GM18858 (cell line): Measurements from ENCODE around the gene PDE3B.
A peak's percentile ranks its signal among the peaks of the same experiment; 100 is the strongest.
"Not testable (repeated sequence)": the region's sequence is repeated elsewhere in the genome, so short reads cannot be mapped to it uniquely, and the experiment has no call there.

Experiments used
- ATAC-seq: cut with Tn5 transposase; IDR thresholded peaks from one replicate; pipeline ENCODE4 v1.9.1; 2021; ENCODE audit not compliant: unreplicated experiment

Gene PDE3B

DNA sequence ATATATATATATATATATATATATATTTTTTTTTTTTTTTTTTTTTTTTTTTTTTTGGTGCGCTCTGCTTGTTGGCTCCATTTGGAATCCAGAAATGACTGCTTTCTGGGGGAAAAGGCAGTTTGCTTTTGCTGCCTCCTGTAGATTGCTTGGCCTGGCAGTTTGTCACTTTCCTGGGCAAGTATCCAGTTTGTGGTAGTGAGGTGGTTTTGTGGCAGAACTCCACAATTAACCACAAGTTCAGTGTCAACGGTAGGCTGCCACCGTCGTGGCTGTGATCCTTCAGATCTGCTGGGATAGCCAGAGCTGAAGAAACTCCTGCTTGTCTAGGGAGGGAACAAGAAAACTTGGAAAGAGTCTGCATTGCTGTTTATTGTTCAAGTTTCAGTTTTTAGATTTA is 5.0 kb upstream of the PDE3B start:
- no peak for ATAC-seq

DNA sequence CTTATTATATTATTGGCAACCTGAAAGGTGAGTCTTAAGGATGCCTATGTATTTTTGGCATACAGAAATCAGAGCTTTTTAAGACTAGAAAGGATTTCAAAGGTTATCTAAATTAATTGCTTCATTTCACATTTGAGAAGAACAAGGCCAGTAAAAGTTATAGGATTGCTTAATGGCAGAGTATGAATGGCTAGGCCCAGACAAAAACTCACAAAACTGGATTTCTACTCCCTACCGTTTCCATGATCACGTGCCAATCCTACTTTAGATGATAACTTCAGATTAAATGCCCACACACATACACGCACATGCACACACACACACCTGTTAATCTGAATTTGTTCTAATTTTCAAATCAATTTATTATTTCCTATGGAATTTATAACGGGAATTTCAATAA is 1.8 kb upstream of the PDE3B start:
- ATAC-seq, result no peak

DNA sequence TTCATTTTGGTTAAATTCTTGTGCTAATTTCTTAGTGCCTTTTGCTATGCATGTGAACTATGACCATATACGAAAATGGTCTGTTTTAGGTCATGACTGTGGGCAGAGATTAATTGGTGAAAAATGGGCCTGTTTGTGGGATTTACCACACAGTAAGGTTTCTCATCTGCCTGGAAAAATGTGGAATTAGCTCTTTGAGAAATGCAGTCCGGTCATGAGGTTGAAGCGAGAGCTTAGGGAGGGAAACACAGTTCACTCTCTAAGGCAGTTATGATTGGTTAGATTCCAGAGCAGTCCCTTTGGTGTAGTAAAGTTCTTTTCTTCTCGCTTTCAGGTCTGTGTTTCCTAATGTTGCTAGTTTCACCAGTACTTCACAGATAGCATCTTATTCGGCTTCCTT is 1.2 kb upstream of the PDE3B start:
- ATAC-seq, result no peak

DNA sequence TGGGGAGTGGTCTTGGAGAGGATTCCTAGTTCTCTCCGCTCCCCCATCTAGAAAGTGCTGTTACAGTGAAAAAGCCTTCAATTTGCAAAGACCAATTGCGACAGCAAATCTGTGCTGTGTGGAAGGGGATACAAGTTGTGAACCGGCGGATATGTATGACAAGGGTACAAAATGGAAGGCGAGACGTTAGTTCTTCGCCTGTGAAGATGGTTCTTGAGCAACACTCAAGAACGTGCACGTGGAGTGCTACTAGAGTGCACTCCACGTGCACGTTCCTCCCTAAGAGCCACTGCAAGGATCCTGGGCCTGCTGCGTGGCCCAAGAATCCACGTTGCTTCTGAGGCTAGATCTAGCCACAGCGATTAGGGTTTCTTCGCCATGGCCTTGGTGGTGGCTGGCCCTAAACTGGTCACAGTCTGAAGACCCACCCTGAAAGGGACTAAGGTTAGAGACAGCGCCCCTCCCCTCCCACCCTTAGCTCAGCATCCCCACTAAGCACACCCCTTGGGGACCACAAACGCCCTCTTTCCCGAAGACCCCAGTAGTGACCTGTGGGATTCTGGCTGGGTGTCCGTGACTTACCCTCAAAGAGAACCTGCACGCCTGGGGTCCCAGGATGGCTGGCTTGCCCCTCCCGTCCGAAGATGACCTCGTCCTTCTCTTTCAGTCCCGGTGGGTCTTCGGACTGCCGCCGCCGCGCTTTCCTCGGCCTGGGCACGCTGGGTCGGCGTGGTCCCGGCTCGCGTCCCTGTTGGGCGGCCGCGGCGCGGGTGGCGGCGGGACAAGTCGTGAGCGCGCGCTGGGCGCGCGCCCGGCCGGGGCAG is 519 bp upstream of the PDE3B start:
- ATAC-seq, result no peak

DNA sequence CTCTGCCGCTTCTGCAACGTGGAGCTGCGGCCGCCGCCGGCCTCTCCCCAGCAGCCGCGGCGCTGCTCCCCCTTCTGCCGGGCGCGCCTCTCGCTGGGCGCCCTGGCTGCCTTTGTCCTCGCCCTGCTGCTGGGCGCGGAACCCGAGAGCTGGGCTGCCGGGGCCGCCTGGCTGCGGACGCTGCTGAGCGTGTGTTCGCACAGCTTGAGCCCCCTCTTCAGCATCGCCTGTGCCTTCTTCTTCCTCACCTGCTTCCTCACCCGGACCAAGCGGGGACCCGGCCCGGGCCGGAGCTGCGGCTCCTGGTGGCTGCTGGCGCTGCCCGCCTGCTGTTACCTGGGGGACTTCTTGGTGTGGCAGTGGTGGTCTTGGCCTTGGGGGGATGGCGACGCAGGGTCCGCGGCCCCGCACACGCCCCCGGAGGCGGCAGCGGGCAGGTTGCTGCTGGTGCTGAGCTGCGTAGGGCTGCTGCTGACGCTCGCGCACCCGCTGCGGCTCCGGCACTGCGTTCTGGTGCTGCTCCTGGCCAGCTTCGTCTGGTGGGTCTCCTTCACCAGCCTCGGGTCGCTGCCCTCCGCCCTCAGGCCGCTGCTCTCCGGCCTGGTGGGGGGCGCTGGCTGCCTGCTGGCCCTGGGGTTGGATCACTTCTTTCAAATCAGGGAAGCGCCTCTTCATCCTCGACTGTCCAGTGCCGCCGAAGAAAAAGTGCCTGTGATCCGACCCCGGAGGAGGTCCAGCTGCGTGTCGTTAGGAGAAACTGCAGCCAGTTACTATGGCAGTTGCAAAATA is 816 bp downstream of the PDE3B start:
- ATAC-seq, result peak; percentile 38

DNA sequence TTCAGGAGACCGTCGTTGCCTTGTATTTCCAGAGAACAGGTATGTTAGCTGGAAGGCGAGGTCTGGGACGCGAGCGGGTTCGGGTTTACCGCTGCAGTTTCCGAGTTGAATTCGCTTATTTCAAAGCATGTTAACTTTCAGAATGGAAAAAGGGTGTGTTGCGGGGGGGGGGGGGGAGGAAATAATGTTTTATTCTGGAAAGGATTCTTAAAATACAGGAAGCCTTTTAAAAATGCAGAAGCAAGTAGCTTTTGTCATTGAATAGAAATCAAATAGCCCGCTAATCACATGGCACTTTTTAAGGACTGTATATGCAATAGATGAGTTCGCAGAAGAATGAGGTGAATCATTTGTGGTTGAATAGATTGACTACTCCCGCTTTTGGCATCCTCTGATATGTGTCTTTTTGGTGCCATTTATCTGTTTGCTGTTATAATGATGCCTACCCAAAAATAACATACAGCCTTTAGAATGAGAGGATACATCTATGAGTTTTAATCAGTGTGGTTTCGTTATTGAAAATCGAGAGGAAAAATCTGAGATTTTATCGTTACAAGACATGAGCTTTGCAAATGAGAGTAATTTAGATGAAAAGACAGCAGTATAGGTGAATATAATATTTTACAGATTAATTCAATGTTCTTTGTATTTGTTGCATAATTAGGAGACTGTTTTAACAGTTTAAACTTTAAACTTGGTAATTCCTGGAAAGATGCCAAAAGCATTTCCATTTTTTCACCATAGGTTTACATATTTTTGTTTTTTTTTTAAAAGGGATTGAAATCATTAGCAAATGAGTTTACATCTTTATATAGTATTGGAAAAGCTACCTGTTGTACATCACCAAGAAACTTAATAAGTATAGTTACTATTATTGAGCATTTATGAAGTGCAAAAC is 1.7 kb downstream of the PDE3B start:
- ATAC-seq, result no peak

DNA sequence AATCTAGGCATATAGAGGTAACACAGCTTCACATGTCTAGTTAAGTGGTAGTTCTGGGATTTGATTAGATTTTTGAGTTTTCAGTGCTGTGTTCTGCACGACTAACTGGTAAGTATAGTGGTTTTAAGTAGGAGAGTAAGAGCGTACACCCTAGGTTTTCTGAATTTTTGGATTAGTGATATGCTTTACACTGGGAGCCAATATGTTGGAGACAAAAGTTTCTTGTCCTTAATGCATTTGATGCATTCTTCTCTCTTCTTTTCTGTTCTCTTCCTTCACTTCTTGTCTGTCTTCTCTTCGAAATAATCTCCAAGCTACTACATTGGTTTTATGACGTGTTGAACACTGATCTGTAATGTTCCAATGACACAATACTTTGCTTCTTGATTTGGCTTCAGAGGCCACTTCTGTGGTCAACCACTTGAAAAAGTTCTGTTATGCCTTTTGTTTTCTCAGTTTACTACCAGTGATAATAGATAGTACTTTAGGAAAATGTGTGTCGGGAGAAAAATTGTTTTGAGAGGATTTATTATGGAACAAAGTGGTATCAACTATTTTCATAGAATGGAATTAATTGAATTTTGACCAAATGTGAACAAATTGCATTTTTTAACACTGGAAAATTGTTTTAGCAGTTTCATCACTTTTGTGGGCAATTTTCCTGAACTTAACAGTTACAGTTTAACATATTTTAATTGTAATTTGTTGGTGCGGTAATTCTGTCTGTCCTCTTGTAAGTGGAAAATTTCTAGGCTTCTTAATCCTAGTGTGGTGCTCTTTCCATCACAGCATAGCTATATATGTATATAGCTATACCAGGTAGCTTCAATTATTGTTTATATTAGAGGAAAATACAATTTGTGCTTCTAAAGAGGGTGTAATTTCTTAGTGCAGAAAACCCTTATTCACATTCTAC is 2.6 kb downstream of the PDE3B start:
- ATAC-seq, result no peak

DNA sequence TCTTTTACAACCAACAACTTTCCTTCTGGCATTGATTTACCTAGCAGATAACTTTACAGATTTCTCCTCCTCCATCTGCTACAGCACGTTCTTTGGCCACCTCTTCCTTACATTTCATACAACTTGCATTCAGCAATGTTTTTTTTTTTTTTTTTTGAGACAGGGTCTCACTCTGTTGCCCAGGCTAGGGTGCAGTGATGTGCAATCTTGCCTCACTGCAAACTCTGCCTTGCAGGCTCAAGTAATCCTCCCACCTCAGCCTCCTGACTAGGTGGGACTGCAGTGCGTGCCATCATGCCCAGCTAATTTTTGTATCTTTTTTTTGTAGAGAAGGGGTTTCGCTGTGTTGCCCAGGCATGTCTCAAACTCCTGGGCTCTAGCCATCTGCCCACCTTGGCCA is 6.5 kb downstream of the PDE3B start:
- ATAC-seq, result no peak

DNA sequence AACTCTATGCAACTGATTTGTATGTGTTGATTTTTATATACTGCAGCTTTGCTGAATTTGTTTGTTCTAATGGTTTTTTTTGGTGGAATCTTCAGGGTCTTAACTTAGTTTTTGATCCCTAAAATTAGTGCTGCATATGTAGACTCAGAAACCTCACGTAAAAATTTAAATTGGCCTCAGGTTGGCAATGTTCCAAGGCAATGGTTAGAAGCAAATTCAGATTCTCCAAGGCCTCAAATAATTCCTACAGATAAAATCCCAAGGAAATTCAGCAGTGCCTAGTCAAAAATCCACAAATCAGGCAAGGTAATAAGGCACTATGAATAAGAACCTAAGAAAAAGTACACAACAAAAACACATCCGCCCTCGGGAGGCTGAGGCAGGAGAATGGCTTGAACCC is 9.5 kb downstream of the PDE3B start:
- no peak for ATAC-seq

DNA sequence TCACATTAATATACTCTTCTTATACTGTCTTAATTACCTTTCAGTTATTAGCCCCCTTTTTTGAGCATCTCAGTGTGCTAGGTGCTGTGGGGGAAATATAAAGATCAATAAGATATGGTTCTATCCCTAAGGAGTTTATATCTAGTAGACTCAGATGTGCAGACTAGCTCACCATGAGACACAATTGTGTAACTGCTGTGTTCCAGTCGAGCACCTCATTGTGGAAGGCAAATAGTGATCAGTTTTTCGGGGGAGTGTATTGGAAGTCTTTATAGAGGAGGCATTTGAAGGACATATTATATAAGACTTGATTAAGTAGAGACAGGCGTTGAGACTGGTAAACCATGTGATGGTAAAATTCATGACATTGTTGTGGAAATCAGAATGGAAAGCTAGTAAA is 11.8 kb downstream of the PDE3B start:
- no peak for ATAC-seq

DNA sequence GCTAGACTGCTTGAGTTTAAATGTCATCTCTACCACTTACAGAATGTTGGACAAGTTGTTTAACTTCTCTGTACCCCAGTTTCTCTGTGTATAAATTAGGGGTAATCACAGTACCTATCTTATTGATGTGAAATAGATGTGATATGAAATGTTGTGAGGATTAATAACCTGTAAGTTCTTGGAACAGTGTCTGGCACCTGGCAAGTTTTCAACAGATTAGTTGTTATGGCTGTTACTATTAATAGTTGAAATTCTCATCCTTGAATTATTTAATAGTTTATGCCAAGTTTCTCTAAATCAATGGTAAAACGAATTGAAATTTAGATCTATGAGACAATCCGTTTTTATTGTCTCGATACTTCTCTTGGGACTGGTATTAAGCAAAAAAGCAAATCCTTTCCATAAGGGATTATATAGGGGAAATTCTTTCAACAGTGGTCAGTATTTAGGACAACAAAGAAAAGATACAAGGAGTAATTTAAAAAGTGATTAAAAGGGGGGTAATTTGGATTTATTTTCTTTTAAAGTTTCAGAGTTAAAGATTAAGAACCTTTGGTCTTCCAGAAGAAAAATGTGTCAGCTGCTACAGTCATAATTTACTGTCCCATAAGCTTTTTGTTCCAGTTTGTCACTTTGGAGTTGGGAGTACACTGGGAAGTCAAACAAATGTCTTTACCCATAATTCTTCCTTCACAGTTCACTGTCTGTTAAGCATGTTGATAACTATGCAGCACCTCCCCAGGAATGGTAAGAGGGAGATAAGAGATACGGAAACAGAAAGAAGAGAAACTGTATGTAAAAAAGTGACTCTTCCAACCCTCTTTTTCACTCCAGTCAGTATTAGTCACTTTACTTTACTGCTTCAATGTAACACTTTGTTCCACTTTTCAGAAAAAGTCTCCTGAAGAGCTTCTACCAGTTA is 13.2 kb downstream of the PDE3B start:
- ATAC-seq, result no peak

DNA sequence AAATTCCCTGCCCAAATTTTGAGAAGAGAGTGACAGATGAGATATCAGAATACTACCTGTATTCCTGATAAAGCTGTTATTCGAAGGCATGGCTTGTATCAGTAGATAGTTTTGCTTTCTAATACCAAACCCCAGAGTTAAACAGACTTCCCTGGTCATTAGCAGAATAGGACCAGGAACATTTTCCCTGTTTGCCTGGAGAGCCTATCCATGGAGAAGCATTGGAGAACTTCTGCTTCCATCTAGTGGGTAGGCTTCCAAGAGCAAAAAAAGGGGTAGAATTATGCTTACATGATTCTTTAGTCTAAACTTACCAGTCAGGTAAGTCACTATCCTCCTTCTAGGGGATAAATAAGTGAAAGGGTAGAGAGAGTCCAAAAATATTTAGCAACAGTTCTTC is 14.2 kb downstream of the PDE3B start:
- no peak for ATAC-seq

DNA sequence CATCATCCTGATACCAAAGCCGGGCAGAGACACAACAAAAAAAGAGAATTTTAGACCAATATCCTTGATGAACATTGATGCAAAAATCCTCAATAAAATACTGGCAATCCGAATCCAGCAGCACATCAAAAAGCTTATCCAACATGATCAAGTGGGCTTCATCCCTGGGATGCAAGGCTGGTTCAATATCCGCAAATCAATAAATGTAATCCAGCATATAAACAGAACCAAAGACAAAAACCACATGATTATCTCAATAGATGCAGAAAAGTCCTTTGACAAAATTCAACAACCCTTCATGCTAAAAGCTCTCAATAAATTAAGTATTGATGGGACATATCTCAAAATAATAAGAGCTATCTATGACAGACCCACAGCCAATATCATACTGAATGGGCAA is 21.3 kb downstream of the PDE3B start:
- not testable (repeated sequence) for ATAC-seq

DNA sequence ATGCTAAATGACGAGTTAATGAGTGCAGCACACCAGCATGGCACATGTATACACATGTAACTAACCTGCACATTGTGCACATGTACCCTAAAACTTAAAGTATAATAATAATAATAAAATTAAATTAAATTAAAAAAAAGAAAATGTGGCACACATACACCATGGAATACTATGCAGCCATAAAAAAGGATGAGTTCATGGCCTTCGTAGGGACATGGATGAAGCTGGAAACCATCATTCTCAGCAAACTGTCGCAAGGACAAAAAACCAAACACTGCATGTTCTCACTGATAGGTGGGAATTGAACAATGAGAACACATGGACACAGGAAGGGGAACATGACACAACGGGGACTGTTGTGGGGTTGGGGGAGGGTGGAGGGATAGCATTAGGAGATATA is 23.7 kb downstream of the PDE3B start:
- not testable (repeated sequence) for ATAC-seq

DNA sequence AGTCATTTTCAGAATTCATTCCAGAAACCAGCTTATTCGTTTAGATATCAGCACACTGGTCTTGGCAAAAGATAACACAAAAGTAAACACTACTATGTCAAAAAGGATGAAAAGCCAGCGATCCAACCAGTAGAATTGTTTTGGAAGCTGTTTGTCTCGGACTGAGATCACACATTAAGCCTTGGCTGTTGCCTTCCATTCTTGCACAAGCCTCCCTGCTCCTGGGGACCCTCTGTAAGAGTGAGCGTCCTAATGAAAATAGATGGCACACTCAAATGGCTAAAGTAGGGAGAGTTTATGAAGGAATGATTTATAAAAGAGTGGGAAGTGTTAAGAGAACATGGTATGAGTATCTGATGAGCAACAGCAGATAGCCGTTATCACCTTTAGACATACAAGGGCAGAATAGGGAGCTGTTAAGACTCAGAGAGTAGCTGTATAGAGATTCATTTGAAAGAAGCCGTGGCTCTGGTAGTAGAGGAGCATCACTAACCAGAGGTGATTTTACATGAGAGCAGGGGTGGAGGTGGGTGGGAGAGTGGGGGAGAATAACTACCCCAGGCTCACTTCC is 25.2 kb downstream of the PDE3B start:
- no peak for ATAC-seq

DNA sequence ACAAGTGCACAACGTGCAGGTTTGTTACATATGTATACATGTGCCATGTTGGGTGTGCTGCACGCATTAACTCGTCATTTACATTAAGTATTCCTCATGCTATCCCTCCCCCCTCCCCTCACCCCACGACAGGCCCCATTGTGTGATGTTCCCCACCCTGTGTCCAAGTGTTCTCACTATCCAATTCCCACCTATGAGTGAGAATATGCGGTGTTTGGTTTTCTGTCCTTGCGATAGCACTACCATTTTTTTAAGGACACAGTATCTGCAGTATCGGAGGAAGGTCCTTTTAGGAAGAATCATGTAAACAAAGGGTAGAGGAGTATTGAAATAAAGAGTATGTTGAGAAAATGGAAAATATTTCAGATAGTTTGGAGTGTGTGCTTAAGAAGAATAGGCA is 25.9 kb downstream of the PDE3B start:
- ATAC-seq, result no peak

DNA sequence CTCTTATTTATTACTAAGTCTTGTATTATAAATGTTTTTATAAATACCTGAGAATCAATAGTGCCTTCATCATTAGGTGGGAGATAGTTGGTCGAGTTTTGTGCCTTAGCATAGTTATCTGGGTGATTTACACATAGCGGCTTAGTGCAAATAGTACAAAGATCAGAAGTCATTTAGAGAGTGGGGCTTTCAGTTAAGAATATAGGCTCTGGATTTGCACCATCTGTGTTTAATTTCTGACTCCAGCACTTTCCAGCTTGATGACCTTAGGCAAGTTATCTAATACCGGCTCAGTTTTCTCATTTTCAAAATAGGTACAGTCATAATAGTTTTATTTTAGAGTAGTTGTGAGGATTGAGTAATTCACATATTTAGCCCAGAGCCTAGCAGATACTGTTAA is 26.4 kb downstream of the PDE3B start:
- ATAC-seq, result no peak

DNA sequence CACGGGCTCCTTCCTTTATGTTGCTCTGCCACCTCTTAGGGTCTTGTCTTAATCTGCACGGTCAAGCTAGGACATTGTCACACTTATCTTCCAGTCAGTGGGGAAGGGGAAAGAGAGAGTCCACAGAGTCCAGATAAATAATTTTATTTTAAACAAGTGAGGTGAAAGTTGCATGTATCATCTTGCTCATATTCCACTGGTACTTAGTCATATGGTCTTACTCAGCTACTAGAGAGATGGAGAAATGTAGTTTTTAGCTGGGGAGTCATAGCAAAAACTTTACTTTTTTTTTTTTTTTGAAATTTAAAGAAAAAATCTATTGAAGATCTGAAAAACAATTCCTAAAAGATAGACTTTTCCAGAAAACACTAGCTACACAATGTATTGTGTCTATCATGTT is 29.0 kb downstream of the PDE3B start:
- ATAC-seq, result no peak

DNA sequence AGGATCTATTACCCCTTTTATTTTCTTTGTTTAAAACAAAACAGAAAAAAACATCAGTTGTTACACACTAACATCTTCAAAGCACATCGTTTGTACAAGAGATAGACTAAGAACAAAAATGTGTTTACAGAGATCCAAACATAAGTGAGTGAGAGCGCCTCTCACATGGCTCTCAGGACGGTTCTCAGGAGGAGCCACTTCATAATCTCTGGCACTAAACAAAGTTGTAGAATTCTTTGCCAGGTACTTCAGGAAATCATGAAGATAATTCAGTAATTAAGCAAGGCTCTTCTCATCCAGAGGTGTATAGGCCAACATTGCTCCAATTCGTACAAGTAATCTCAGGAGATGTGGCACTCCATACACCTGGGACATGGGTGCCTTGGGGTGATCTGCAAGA is 29.8 kb downstream of the PDE3B start:
- ATAC-seq, result no peak
